GM10266 (cell line): ENCODE results near the gene CCDC174.
A peak's percentile ranks its signal among the peaks of the same experiment; 100 is the strongest.

ENCODE experiments used
- DNase-seq: peaks from one replicate; pipeline ENCODE4 v3.0.0; 2012; ENCODE audit errors: extremely low spot score
- TF ChIP-seq, protein P1 (sequence below): IDR thresholded peaks from 2 replicates; pipeline ENCODE4 v1.5.1; 2012; ENCODE audit warnings: mild to moderate bottlenecking, low read depth; ENCODE audit not compliant: control insufficient read depth, insufficient read depth; ENCODE audit errors: missing control alignments

CCDC174 gene

DNA sequence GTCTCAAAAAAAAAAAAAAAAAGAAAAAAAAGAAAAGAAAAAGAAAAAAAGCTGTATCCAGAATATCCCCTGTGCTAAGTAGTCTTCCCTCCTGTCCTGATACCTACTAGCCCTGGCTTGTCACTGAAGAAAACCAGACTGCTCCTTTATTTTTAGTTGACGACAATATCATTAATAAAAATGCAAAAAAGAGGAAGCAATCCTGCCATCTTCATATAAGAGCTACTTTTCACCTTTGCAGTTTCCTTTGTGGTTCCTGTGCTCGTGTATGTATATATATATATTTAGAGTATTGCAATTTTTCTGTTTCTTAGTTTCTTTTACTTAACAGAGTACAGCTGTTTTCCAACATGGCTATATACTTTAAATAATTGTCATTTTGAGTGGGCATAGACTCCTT is 37.0 kb downstream of the CCDC174 start:
- TF ChIP-seq, protein P1, sequence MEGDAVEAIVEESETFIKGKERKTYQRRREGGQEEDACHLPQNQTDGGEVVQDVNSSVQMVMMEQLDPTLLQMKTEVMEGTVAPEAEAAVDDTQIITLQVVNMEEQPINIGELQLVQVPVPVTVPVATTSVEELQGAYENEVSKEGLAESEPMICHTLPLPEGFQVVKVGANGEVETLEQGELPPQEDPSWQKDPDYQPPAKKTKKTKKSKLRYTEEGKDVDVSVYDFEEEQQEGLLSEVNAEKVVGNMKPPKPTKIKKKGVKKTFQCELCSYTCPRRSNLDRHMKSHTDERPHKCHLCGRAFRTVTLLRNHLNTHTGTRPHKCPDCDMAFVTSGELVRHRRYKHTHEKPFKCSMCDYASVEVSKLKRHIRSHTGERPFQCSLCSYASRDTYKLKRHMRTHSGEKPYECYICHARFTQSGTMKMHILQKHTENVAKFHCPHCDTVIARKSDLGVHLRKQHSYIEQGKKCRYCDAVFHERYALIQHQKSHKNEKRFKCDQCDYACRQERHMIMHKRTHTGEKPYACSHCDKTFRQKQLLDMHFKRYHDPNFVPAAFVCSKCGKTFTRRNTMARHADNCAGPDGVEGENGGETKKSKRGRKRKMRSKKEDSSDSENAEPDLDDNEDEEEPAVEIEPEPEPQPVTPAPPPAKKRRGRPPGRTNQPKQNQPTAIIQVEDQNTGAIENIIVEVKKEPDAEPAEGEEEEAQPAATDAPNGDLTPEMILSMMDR = no peak
- DNase-seq = peak; percentile 22

DNA sequence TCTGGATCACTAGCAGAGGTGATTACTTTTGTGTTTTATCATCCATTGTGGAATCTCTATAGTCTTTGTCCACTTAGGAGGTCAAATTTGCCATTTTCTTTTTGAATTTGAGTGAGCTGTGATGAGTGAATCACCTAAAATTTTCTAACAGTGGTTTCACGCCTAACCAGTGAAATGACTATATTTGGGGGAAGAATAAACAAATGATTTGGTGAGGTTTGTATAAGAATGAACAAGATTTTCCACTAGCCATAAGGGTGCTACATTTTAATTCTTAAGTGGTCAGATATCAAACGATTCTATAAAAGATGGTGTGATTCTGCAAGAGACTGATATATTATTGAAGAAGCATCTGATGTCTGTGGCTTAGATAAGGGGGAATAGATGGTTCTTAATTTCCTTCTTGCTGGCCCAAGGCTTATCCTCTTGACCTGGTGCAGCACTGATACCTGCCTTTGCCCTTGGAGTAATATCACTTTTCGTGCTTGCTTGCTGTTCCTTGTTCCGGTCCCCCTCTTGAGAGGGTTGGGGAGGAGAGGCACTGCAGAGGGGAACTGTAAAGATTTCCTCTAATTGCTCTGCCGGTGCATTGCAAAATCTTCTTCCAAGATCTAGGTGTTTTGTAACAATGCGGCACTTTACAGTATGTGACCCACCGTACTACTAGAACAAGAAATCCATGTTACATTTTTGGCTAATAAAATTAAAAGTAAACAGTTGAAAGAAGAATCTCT is 37.9 kb downstream of the CCDC174 start:
- TF ChIP-seq, protein P1 = no peak
- DNase-seq = peak; percentile 44

DNA sequence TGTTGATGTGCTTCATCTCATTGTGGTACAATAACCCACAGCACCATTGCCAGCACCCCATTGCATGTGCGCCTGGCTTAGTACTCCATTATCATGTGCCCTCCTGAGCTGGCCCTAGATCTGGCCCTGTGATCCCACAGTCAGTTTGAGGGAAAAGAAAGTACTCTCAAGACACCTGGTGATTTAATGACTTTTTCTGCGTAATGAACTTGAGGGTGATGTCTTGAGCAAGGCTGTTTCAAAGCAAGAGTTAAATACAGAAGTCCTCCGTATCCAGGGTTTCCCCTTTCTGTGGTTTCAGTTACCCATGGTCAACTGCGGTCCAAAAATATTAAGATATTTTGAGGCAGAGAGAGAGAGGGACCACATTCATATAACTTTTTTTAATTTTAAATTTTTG is 39.7 kb downstream of the CCDC174 start:
- TF ChIP-seq, protein P1 = no peak
- peak; percentile 47 for DNase-seq

DNA sequence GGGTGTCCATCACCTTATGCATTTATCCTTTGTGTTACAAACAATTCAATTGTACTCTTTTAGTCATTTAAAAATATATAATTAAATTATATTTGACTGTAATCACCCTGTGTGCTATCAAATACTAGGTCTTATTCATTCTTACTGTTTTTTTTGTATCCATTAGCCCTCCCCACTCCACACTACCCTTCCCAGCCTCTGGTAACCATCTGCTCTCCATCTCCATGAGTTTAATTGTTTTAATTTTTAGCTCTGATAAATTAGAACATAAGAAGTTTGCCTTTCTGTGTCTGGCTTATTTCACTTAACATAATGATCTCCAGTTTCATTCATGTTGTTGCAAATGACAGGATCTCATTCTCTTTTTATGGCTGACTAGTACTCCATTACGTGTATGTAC is 40.2 kb downstream of the CCDC174 start:
- TF ChIP-seq, protein P1 = no peak
- no peak for DNase-seq

DNA sequence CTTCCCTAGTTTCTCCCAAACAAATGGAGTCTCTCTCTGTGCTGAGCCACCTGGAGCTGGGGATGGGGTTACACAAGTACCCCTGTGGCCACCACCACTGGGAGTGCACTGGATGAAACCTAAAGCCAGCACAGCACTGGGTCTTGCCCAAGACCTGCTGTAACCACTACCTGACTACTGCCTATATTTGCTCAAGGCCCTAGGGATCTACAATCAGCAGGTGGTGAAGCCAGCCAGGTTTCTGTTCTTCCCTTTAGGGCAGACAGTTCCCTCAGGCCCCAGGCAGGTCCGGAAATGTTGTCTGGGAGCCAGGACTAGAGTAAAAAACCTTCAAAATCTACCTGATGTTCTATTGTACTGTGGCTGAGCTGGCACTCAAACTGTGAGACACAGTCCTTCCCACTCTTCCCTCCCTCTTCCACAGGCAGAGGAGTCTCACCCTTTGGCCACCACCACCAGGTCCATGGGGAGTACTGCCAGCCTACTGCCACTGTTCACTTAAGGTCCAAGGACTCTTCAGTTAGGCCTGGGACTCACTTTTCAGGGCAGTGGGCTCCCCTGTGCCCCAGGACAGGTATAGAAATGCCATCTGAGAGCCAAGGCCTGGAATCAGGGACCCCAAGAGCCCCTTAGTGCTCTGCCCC is 47.2 kb downstream of the CCDC174 start:
- DNase-seq = no peak
- TF ChIP-seq, protein P1 = no peak

DNA sequence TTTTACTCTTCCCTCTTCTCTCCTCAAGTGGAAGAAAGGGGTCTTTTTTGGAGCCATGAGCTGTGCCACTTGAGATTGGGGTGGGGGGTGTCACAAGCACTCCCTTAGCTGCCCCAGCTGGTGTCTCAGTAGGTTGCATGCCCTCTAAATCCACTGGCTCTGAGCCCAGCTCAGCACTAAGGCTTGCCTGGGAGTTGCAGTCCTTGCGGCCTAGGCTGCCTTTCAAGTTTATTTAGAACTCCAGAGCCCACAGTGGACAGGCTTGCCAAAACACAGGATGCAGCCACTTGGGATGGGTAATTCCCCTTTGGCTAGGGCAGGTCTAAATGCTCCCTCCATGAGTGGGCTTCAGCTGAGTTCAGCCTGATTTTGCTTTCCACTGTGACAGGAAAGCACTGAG is 48.1 kb downstream of the CCDC174 start:
- TF ChIP-seq, protein P1 = no peak
- DNase-seq = no peak

DNA sequence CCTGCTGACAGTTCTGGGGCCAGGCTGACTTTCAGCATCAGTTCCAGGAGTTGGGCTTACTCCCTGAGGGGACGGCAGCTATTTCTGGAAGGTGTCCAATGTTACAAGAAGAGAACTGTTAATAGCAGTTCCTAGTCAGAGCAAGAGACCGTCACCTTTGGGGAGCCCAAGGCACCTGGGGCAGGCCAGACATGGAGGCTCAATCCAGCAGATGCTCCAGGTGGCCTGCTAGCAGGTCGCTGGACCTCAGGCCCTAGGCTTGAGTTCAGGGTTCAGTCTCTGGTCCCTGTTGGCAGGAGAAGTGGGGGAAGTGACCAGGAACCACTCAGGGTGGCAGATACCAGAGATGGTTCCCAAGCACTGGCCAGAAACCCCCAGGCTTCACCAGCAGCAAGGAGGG is 49.3 kb downstream of the CCDC174 start:
- DNase-seq = no peak
- TF ChIP-seq, protein P1 = no peak
